HepG2 (cell line): ENCODE results near the gene GLIPR1L1. TPM values are rescaled to one million over a fixed set of nuclear protein-coding genes. Genes with fewer than 3 reads are reported as not detected.

ENCODE experiments used
- CEBPG ChIP-seq: IDR thresholded peaks from 2 replicates; pipeline ENCODE4 v1.6.1; 2016
- CREM ChIP-seq, 2 experiments: sonication (generic) in 1 of 2; formaldehyde crosslinking in 1 of 2; IDR thresholded peaks; 2 replicates each; pipeline versions ENCODE4 v1.4.0 to v1.6.1; 2016 to 2020; ENCODE audit warnings: antibody characterized with exemption in 1 of 2, mild to moderate bottlenecking in 1 of 2, missing genetic modification reagents in 1 of 2
- ELF1 ChIP-seq: sonication (generic); formaldehyde crosslinking; IDR thresholded peaks from 2 replicates; pipeline ENCODE4 v1.4.0; 2020; ENCODE audit warnings: missing genetic modification reagents
- ESRRA ChIP-seq: sonication (generic); formaldehyde crosslinking; IDR thresholded peaks from 2 replicates; pipeline ENCODE4 v1.5.1; 2020; ENCODE audit warnings: mild to moderate bottlenecking, low read depth, missing genetic modification reagents
- GFI1 ChIP-seq: sonication (generic); formaldehyde crosslinking; IDR thresholded peaks from 2 replicates; pipeline ENCODE4 v1.5.0; 2020; ENCODE audit warnings: missing genetic modification reagents, mild to moderate bottlenecking, borderline replicate concordance
- IRX3 ChIP-seq: sonication (generic); formaldehyde crosslinking; IDR thresholded peaks from 2 replicates; pipeline ENCODE4 v1.8.1; 2023; ENCODE audit warnings: mild to moderate bottlenecking, low read depth, missing genetic modification reagents, borderline replicate concordance
- KDM3A ChIP-seq: IDR thresholded peaks from 2 replicates; pipeline ENCODE4 v1.6.1; 2018; ENCODE audit warnings: low read depth, missing compliant biosample characterization
- KMT2B ChIP-seq: IDR thresholded peaks from 2 replicates; pipeline ENCODE4 v1.6.1; 2016; ENCODE audit warnings: missing genetic modification reagents, missing compliant biosample characterization
- MIER2 ChIP-seq: IDR thresholded peaks from 2 replicates; pipeline ENCODE4 v1.6.1; 2016; ENCODE audit warnings: missing biosample characterization, missing genetic modification reagents
- SNAPC2 ChIP-seq: sonication (generic); formaldehyde crosslinking; IDR thresholded peaks from 2 replicates; pipeline ENCODE4 v1.8.1; 2022; ENCODE audit warnings: mild to moderate bottlenecking, missing genetic modification reagents
- U2AF2 ChIP-seq: fragments of 200-400 bp; formaldehyde crosslinking; IDR thresholded peaks from 2 replicates; pipeline ENCODE4 v1.6.1; 2017; ENCODE audit warnings: low read depth, mild to moderate bottlenecking, low read length
- YEATS2 ChIP-seq: sonication (generic); formaldehyde crosslinking; IDR thresholded peaks from 2 replicates; pipeline ENCODE4 v1.4.0; 2020; ENCODE audit warnings: missing genetic modification reagents, borderline replicate concordance
- ZBTB3 ChIP-seq: sonication (generic); formaldehyde crosslinking; IDR thresholded peaks from 2 replicates; pipeline ENCODE4 v1.4.0; 2020; ENCODE audit warnings: low read depth, mild to moderate bottlenecking, moderate library complexity, missing genetic modification reagents, borderline replicate concordance
- ZNF292 ChIP-seq: sonication (generic); formaldehyde crosslinking; IDR thresholded peaks from 2 replicates; pipeline ENCODE4 v1.8.1; 2022; ENCODE audit warnings: mild to moderate bottlenecking, low read depth, missing genetic modification reagents, borderline replicate concordance
- ZNF331 ChIP-seq: sonication (generic); formaldehyde crosslinking; IDR thresholded peaks from 2 replicates; pipeline ENCODE4 v1.4.0; 2020; ENCODE audit warnings: missing genetic modification reagents
- ZNF564 ChIP-seq: sonication (generic); formaldehyde crosslinking; IDR thresholded peaks from 2 replicates; pipeline ENCODE4 v1.8.1; 2023; ENCODE audit warnings: mild to moderate bottlenecking, missing genetic modification reagents
- ZNF691 ChIP-seq: sonication (generic); formaldehyde crosslinking; IDR thresholded peaks from 2 replicates; pipeline ENCODE4 v1.4.0; 2020; ENCODE audit warnings: missing genetic modification reagents, low read depth, mild to moderate bottlenecking, borderline replicate concordance
- ZNF713 ChIP-seq: sonication (generic); formaldehyde crosslinking; IDR thresholded peaks from 2 replicates; pipeline ENCODE4 v1.4.0; 2020; ENCODE audit warnings: mild to moderate bottlenecking, missing genetic modification reagents
- ZNF770 ChIP-seq: sonication (generic); formaldehyde crosslinking; IDR thresholded peaks from 2 replicates; pipeline ENCODE4 v1.5.0; 2020; ENCODE audit warnings: mild to moderate bottlenecking, missing genetic modification reagents
- polyA plus RNA-seq, 8 experiments: library from polyadenylated mRNA; depleted of rRNA in 3 of 8; stranded (reverse) in 7 of 8; unstranded in 1 of 8; fragments of >200 nt; fragmentation: Illumina TruSeq in 4 of 8; extraction: Trizol in 4 of 8; gene quantifications; 2 replicates each; pipeline versions ENCODE4 v1.2.1 to v1.2.3, GENCODE V29; 2011 to 2016; ENCODE audit warnings: low read depth in 4 of 8, missing spikeins in 1 of 8, mixed read lengths in 1 of 8; ENCODE audit not compliant: insufficient read depth in 1 of 8
- total RNA-seq, 5 experiments: library from RNA; depleted of rRNA; stranded (reverse); fragments of >200 nt; fragmentation: Illumina TruSeq; extraction: Trizol; gene quantifications; 2 replicates each; pipeline ENCODE4 v1.2.3, GENCODE V29; 2016; ENCODE audit warnings: low read depth in 1 of 5
- TF ChIP-seq, protein P1 (sequence below): sonication (generic); formaldehyde crosslinking; IDR thresholded peaks from 2 replicates; pipeline ENCODE4 v1.4.0; 2020; ENCODE audit warnings: mild to moderate bottlenecking, missing genetic modification reagents
- TF ChIP-seq, protein P2 (sequence below): sonication (generic); formaldehyde crosslinking; IDR thresholded peaks from 2 replicates; pipeline ENCODE4 v1.8.1; 2023; ENCODE audit warnings: mild to moderate bottlenecking, inconsistent platforms, moderate library complexity, missing genetic modification reagents, borderline replicate concordance
- TF ChIP-seq, protein P3 (sequence below): sonication (generic); formaldehyde crosslinking; IDR thresholded peaks from 2 replicates; pipeline ENCODE4 v1.4.0; 2020; ENCODE audit warnings: missing genetic modification reagents

Gene GLIPR1L1
- total and polyA plus RNA-seq, 2 of the 13 experiments (the other 11 are each of a cell fraction or from before 2014, with no cell fraction given) = not detected

GRCh38 chr12:75329918-75330826 lies 4.3 kb upstream of the GLIPR1L1 start, which contains the start of gene CAPS2 (continued):
- TF ChIP-seq, protein P1, sequence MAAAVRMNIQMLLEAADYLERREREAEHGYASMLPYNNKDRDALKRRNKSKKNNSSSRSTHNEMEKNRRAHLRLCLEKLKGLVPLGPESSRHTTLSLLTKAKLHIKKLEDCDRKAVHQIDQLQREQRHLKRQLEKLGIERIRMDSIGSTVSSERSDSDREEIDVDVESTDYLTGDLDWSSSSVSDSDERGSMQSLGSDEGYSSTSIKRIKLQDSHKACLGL (CRISPR knock-in tag) = 0 out of 2 replicates have a peak, but pooled peaks have one; percentile 43
- peak; percentile 74 for TF ChIP-seq KMT2B
- no peak for TF ChIP-seq SNAPC2 (CRISPR knock-in tag)
- TF ChIP-seq YEATS2 (CRISPR knock-in tag) = peak; percentile 31; the same call in 1 of the 2 replicates
- TF ChIP-seq MIER2 (CRISPR knock-in tag) = peak; percentile 34; the same call in 1 of the 2 replicates
- peak; percentile 49; the same call in 1 of the 2 replicates for TF ChIP-seq ZNF691 (CRISPR knock-in tag)
- peak; percentile 46; the same call in 1 of the 2 replicates for TF ChIP-seq ZNF331
- TF ChIP-seq, protein P2, sequence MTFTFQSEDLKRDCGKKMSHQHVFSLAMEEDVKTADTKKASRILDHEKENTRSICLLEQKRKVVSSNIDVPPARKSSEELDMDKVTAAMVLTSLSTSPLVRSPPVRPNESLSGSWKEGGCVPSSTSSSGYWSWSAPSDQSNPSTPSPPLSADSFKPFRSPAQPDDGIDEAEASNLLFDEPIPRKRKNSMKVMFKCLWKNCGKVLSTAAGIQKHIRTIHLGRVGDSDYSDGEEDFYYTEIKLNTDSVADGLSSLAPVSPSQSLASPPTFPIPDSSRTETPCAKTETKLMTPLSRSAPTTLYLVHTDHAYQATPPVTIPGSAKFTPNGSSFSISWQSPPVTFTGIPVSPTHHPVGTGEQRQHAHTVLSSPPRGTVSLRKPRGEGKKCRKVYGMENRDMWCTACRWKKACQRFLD (CRISPR knock-in tag) = 0 out of 2 replicates have a peak, but pooled peaks have one; percentile 67
- peak; percentile 99 for TF ChIP-seq ESRRA (CRISPR knock-in tag)
- no peak for TF ChIP-seq ZNF564 (CRISPR knock-in tag)
- TF ChIP-seq IRX3 (CRISPR knock-in tag) = peak; percentile 77; the same call in 1 of the 2 replicates
- TF ChIP-seq ELF1 (CRISPR knock-in tag) = peak; percentile 63; the same call in 1 of the 2 replicates
- TF ChIP-seq, protein P3, sequence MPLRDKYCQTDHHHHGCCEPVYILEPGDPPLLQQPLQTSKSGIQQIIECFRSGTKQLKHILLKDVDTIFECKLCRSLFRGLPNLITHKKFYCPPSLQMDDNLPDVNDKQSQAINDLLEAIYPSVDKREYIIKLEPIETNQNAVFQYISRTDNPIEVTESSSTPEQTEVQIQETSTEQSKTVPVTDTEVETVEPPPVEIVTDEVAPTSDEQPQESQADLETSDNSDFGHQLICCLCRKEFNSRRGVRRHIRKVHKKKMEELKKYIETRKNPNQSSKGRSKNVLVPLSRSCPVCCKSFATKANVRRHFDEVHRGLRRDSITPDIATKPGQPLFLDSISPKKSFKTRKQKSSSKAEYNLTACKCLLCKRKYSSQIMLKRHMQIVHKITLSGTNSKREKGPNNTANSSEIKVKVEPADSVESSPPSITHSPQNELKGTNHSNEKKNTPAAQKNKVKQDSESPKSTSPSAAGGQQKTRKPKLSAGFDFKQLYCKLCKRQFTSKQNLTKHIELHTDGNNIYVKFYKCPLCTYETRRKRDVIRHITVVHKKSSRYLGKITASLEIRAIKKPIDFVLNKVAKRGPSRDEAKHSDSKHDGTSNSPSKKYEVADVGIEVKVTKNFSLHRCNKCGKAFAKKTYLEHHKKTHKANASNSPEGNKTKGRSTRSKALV (CRISPR knock-in tag) = no peak
- TF ChIP-seq ZNF292 (CRISPR knock-in tag) = peak; percentile 66; the same call in 1 of the 2 replicates
- no peak for TF ChIP-seq ZBTB3 (CRISPR knock-in tag)
- TF ChIP-seq ZNF770 (CRISPR knock-in tag) = peak; percentile 35; the same call in 1 of the 2 replicates
- TF ChIP-seq ZNF713 = no peak
- peak; percentile 33; the same call in 1 of the 2 replicates for TF ChIP-seq GFI1 (CRISPR knock-in tag)
- peak; percentile 84 for TF ChIP-seq CEBPG (CRISPR knock-in tag)
- 0 out of 2 replicates have a peak, but pooled peaks have one; percentile 32 for TF ChIP-seq U2AF2
- peak; percentile 93 for TF ChIP-seq KDM3A (CRISPR knock-in tag)
- TF ChIP-seq CREM (IDR thresholded peaks at IDR 0.05) = peak; percentile 46; the same call in 1 of the 2 replicates
- no peak for TF ChIP-seq CREM (CRISPR knock-in tag; IDR thresholded peaks at IDR 0.05)
